Fibroblast of the aortic adventitia (primary cell): ENCODE measurements around the gene FAM120C. TPM values are rescaled to one million over a fixed set of nuclear protein-coding genes. Genes with fewer than 3 reads are reported as not detected.

Experiments used
- DNase-seq: peaks from one replicate; pipeline ENCODE4 v3.0.0-alpha.2; 2010; ENCODE audit warnings: low read depth
- H3K4me3 ChIP-seq: 2 replicates; pipeline ENCODE4 v1.5.1; 2011; ENCODE audit warnings: low read depth, mild to moderate bottlenecking, control low read depth, low read length, moderate library complexity
- CTCF ChIP-seq: IDR thresholded peaks from 2 replicates; pipeline ENCODE4 v1.5.1; 2011; ENCODE audit warnings: mild to moderate bottlenecking, low read length, control low read depth, inconsistent platforms; ENCODE audit not compliant: insufficient read depth
- total RNA-seq: library from RNA; depleted of rRNA; stranded (reverse); fragments of >200 nt; gene quantifications from 2 replicates; pipeline ENCODE4 v1.2.3, GENCODE V29; 2012; ENCODE audit warnings: low replicate concordance

Gene FAM120C
- total RNA-seq, 1 donor = 10.5 TPM

GRCh38 chrX:54089191-54089590, 93.9 kb downstream of the FAM120C start:
- DNase-seq = no peak
- H3K4me3 ChIP-seq = no peak overlapping the region
- no peak for TF ChIP-seq CTCF

- no peak for TF ChIP-seq CTCF
- no peak overlapping the region for H3K4me3 ChIP-seq
- DNase-seq = no peak
Observed at GRCh38 chrX:54087661-54088060, 95.4 kb downstream of the FAM120C start.

GRCh38 chrX:54085666-54086065, 97.4 kb downstream of the FAM120C start:
- no peak for TF ChIP-seq CTCF
- no peak for DNase-seq
- H3K4me3 ChIP-seq = no peak overlapping the region

GRCh38 chrX:54076903-54077302, 106.2 kb downstream of the FAM120C start:
- no peak overlapping the region for H3K4me3 ChIP-seq
- no peak for TF ChIP-seq CTCF
- DNase-seq = peak; percentile 45

GRCh38 chrX:54074826-54075225, 108.2 kb downstream of the FAM120C start:
- no peak for DNase-seq
- no peak overlapping the region for H3K4me3 ChIP-seq
- no peak for TF ChIP-seq CTCF

GRCh38 chrX:54067766-54068165, 115.3 kb downstream of the FAM120C start:
- no peak for DNase-seq
- H3K4me3 ChIP-seq = no peak overlapping the region
- no peak for TF ChIP-seq CTCF

GRCh38 chrX:54066841-54067240, 116.2 kb downstream of the FAM120C start:
- no peak for TF ChIP-seq CTCF
- DNase-seq = peak; percentile 56
- H3K4me3 ChIP-seq = no peak overlapping the region
